GM18526 (cell line): ENCODE data around the gene POLE.

Experiments used
- POLR2A ChIP-seq: IDR thresholded peaks from 3 replicates; pipeline ENCODE4 v1.6.1; 2011; ENCODE audit not compliant: insufficient read length; ENCODE audit errors: extremely low read depth

Gene POLE, protein sequence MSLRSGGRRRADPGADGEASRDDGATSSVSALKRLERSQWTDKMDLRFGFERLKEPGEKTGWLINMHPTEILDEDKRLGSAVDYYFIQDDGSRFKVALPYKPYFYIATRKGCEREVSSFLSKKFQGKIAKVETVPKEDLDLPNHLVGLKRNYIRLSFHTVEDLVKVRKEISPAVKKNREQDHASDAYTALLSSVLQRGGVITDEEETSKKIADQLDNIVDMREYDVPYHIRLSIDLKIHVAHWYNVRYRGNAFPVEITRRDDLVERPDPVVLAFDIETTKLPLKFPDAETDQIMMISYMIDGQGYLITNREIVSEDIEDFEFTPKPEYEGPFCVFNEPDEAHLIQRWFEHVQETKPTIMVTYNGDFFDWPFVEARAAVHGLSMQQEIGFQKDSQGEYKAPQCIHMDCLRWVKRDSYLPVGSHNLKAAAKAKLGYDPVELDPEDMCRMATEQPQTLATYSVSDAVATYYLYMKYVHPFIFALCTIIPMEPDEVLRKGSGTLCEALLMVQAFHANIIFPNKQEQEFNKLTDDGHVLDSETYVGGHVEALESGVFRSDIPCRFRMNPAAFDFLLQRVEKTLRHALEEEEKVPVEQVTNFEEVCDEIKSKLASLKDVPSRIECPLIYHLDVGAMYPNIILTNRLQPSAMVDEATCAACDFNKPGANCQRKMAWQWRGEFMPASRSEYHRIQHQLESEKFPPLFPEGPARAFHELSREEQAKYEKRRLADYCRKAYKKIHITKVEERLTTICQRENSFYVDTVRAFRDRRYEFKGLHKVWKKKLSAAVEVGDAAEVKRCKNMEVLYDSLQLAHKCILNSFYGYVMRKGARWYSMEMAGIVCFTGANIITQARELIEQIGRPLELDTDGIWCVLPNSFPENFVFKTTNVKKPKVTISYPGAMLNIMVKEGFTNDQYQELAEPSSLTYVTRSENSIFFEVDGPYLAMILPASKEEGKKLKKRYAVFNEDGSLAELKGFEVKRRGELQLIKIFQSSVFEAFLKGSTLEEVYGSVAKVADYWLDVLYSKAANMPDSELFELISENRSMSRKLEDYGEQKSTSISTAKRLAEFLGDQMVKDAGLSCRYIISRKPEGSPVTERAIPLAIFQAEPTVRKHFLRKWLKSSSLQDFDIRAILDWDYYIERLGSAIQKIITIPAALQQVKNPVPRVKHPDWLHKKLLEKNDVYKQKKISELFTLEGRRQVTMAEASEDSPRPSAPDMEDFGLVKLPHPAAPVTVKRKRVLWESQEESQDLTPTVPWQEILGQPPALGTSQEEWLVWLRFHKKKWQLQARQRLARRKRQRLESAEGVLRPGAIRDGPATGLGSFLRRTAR (N-terminal part only)

DNA sequence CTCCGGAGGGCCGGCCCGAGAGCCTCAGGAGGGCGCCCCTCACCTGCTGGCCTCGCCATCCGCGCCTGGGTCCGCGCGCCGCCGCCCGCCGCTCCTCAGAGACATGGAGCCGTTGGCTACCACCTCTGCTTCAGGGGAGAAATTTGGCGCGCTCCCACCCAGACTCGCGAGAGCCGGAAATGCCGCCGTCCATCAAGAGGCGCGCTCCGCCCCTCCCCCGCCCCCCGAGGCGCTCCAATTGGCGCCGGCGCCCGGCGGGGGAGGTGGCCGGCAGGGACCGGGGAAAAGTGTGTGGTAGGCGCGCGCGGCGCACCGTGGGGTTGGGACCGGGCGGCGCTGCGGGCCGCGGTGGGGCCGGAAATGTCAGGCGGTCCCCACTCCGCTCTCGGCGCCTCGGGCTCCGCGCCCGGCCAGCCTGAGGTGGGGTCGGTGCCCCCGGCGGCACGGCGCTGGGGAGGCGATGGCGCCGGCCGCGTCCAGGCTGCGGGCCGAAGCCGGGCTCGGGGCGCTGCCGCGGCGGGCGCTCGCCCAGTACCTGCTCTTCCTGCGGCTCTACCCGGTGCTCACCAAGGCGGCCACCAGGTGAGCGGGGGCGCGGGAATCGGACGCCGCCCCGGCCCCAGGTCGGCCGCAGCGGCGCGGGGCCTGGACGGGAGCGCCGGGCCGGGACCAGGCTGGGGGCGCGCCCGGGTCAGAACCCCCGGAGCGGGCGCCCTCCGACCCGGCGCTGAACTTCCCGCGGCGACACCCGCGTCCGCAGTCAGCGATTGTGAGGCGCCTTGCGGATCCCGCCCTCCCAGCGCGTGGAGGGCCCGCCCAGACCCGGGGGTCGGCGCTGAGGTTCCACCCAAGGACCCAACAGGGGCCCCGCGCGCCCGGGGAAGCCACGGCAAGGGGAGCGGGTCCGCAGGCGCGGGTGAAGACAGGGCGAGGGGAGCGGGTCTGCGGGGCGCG is at the start of gene POLE, which contains the start of gene PXMP2:
POLE (minus strand) TSS at position 132 of the 954 bp plus-strand sequence; CDS start at position 105, 27 bp downstream.
PXMP2 (plus strand) TSS at position 377 of the 954 bp plus-strand sequence; CDS start at position 461, 84 bp downstream.
- TF ChIP-seq POLR2A = peak; percentile 68

DNA sequence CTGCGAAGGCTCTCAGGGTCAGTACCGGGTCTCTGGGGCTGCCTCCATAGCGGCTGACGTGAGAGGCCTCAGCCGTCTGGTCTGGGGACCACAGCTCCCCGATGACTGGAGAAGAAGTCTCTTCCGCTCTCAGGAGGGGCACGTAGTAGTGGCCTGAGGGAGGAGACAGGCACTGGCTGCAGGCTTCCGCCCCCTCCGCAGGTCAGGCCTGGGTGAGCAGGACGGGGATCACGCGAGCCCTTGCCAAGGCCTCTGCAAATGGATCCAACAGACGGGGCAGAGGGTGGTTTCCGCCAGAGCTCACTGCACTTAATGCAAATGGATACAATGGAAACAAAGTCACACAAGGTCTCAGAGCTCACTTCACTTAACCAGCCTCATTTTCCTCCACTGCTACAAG is 49.8 kb upstream of the POLE start:
- TF ChIP-seq POLR2A = no peak

DNA sequence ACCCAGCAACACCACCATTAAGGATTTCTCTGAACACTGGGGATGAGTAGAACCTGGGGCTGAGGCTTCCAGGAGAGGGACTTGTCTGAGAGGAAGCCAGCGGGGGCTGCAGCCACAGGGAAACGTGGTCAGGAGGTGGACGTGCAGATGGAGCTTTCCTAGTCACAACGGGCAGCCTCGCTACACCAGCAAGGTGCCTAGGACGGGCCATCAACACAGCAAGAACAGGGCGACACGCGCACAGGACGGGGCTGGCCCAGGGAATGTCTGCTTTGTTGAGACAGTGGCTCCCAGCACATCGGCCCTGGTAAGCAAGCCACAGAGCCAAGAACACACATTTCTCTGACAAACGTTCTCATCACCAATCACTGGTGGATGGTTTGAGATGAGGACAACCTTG is 49.2 kb upstream of the POLE start:
- TF ChIP-seq POLR2A = no peak

DNA sequence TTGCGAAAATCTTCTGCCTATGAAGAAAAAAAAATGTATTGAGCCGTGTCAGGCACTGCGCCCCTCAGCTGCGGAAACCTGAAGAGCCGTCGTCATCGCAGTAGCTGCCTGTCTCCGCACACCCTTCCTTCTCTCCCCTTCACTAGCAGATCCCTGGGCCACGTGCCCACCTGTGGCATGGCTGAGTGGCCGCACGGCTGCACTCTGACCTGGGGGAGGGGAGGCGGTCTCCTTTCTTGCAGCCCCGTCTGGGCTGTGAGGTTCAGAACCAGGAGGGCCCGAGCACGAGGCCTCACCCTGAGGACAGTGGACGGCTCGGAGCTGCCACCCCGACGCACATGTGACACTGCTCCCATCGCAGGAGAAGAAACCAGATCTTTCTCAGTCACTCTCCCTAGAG is 48.4 kb upstream of the POLE start:
- no peak for TF ChIP-seq POLR2A

DNA sequence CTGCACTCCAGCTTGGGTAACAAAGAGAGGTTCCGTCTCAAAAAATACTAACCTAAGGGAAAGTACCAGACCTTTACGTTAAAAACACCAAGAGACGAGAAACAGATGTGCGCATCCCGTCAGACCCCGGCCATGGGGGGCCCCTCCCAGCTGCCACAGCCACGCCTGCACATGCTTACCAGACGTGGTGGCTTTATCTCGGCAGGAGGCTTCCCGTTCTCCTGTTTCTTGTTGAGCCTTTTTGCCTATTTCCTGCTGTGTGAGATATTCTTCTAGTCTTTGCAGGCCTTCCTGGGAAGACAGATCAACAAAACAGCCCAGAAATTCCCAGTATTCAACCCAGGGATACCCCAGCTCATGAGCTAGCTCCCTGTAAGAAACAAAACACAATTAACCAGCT is 47.1 kb upstream of the POLE start:
- TF ChIP-seq POLR2A = no peak

DNA sequence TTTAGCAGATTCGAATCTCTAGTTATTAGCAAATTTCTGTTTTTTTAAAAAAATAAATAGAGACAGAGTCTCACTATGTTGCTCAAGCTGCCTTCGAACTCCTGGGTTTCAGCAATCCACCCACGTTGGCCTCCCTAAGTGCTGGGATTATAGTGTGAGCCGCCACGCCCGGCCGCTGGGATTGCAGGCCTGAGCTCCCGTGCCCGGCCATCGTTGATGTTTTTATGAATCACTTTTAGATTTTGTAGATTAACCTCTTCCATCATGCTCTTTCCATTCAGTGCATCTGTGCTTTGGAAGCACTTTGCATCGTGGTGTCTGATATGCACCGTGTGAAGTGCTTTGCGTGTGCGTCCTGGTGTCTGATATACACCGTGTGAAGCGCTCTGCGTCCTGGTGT is 44.4 kb upstream of the POLE start:
- no peak for TF ChIP-seq POLR2A

DNA sequence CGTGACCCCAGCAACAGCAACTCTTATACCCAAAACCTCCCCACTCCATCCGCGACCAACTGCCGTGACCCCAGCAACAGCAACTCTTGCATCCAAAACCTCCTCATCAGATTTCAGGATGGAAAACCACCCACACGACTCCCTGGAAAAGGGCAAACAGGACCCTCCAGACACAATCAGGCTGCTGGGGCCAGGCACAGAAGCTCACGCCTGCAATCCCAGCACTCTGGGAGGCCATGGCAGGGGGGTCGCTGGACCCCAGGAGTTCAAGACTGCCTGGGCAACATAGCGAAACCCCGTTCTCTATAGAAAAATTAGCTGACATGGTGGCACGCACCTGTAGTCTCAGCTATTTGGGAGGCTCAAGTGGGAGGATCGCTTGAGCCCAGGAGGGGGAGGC is 43.2 kb upstream of the POLE start:
- TF ChIP-seq POLR2A = no peak

DNA sequence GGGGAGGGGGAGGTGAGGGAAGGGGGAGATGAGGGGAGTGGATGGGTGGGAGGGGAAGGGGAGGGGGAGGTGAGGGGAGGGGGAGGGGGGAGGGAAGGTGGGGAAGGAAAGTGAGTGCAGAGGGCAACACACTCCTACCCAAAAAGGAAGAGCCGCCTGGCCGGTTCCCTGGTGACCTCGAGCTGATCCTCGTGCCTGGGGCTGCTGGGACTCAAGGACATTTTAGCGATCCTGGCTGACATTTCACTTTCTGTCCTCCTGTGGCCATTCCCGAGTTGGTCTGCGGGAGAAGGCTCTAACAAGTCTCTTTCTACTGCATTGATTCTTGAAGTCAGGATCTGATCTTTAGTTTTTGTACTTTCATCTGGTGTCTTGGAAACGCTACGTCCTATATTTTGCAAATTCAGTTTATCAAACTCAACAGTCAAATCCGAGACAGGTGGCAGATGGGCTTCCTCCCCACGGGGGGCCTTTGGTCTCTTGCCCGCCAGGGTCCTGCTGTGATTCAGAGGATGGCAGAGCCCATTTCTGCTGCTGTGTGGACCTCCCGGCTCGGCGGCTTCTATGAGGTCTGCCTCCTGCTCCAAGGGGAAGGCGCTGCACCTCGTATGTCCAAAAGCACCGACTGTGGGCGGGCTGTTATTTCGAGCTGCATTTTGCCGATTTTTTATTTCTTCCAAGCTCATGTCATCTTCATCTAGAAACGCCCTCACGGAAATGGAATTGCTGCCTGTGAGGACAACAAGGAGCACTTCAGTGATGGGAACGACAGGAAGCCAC is 42.6 kb upstream of the POLE start:
- TF ChIP-seq POLR2A = no peak

DNA sequence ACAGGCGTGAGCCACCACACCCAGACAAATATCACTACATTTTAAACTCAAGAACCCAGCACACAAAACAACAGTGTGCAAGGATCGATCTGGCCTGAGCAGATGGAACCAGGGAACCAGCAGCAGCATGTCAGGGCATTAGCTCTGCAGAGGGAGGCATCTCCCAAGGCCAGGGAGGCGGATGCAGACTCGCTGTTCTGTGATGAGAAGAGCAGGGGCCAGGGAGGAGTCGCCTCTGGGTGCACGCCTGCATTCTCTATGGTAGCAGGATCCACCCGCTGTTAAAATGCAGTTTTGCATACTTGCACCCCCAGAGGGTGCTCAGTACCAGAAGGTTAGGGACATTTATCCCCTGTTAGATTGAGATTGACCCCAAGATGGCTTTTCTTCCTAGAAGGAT is 41.4 kb upstream of the POLE start:
- no peak for TF ChIP-seq POLR2A

DNA sequence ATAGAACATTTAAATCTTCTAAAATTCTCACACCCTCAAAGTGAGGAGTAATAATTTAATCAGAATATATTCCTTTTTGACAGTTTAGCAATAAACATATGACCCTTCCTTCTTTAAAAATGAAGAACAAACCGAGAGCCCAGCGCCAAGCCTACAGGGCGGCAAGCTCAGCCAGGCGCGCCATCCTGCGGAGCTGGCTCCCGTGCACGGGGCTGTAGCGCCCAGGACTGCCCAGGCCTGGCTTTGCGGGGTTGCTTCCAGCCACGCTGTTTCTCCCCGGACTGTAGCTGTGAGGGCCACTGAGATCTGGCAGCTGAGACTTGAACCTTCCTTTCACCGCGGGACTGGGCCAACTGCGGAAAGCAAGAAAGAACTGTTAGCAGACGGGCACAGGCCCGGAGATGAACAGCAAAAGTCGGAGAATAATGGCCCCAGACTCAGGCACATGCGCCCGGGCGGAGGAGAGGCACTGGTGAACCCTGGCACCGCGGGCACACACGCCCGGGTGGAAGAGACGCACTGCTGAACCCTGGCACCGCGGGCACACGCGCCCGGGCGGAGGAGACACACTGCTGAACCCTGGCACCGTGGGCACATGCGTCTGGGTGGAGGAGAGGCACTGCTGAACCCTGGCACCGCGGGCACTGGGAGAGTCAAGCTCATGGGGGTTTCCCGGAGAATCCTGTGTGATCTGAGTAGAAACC is 40.1 kb upstream of the POLE start:
- TF ChIP-seq POLR2A = no peak

DNA sequence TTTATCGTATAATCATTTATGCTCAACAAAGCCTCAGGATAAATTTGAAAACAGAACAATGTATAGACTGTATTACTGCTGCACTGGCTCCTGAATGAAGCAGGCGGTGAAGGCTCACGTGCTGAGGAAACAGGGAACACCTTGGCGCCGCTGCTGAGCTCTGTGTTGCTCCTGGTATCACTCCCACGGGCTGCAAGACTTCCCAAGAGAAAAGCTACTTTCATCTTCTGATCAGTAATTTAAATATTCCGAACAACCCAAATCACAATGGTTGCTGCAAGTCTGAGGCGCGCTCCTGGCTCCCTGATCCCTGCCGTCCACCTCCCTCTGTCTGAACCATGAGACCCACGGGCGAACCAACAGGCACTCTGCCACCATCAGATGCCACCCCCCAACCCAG is 39.2 kb upstream of the POLE start:
- TF ChIP-seq POLR2A = no peak

DNA sequence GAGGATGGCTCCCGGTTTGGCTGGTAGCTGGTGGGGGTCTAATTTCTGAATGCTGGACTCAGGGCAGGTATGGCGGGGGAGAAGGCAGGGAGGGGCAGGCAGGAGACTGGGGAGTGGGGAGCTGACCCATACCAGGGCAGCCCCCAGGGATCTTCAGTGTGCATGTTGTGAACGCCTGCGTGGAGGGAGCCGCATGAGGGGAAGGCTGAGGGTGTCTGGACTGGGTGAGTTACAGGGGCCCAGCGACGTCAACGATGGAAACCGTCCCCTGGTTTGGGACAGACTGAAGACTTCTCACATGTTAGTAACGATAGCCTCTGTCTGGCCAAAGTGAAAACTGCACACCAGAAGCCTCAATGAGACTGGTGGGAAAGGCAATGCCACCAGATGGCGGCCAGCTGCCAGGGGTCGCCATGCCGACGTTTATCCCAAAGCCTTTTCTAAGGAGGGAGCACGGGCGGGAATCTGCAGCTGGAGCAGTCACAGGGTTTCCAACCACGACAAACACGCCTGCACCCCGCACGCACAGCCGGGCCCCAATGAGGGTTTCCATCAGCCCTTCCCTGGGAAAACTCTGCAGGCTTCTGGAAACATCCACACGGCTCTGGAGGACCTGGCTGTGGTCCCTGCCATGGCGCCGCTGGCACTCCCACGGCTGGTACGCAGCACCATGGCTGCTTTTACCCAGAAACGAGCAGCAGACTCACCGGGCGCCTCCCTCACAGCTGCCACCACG is 37.5 kb upstream of the POLE start:
- TF ChIP-seq POLR2A = no peak

DNA sequence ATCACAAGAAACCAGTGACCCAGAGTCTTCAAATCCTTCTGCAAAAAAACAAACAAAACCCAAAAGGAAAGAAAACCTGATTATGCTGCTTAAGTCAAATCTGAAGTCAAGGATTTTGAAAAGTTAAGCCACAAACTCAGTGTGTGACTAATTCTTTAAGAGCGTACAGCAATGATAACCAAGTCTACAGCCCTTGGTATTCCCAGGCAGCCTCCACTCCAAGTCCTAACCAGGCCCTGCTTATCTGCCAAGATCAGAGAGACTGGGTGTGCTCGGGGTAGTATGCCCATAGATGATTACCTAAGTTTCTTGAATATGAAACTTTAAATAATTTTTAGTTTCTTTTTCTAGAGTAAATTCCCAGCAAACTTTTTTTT is 36.6 kb upstream of the POLE start:
- TF ChIP-seq POLR2A = no peak
